DMS153 treated with DMSO at 0.1 percent for 48 hours (cell line): Measurements from ENCODE around the gene BBS9.
A peak's percentile ranks its signal among the peaks of the same experiment; 100 is the strongest.
"Not testable (repeated sequence)": the region's sequence is repeated elsewhere in the genome, so short reads cannot be mapped to it uniquely, and the experiment has no call there.

Source experiments
- DNase-seq: peaks from one replicate; lab custom pipeline; 2025; ENCODE audit not compliant: unreplicated experiment; lab: John Stamatoyannopoulos, UW

Gene BBS9

GRCh38 chr7:33271839-33272371 is 142.5 kb downstream of the BBS9 start:
- DNase-seq: not testable (repeated sequence)

DNA sequence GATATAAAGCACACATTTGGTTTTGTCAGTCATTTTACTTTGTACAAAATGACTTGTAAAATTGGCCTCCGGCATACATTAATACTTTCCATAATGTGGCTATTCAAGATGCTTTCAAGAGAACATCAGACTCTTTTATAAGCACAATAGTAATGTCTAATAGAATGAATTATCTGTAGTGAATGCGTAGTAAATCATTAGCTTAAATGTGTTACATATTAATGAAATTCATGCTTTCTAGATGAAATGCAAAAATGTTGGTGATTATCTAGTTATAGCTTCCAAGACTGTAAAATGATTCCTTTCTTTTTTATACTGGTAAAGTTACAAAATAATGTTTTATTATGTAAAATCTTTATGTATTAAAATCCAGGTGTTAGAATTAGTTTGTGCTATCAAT is 144.0 kb downstream of the BBS9 start:
- DNase-seq: no peak

DNA sequence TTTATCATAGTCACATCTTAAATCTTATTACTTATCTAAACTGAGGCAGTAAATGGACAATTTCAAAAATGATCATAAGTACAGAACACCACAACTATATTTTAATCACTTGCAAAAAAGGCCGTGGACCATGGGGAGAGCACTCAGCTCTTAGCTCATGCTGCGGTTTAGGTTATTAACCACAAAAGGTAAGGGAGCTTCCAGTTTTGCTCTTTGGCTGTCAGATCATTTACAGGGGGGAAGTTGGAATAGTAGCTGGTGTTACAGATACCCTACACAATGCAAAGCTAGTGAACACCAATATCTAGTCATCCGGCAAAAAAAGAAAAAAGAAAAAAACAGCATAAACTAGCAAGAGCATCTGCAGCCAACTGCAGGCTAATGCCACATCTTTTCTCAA is 147.0 kb downstream of the BBS9 start:
- DNase-seq: no peak

DNA sequence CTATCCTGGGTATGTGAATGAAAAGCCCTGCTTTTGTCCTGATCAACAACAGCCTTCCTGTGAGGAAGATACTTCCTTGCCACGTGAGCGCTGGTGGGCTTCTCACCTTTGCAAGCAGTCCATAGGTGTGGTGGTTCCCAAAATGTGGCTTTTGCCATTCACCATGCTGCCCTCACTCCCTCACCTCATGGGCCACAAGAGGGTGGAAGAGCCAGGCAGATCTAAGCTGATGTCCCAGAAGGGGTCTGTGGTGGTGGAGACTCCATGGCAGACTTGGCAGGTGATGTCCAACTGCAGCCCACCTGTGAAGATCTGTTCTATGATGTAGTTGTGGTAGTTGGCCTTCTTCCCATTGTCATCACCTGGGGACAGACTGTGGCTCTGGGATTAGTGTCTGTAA is 147.4 kb downstream of the BBS9 start:
- DNase-seq: no peak

- DNase-seq: no peak
These were observed 148.7 kb downstream of the BBS9 start for GRCh38 chr7:33278095-33278494.

DNA sequence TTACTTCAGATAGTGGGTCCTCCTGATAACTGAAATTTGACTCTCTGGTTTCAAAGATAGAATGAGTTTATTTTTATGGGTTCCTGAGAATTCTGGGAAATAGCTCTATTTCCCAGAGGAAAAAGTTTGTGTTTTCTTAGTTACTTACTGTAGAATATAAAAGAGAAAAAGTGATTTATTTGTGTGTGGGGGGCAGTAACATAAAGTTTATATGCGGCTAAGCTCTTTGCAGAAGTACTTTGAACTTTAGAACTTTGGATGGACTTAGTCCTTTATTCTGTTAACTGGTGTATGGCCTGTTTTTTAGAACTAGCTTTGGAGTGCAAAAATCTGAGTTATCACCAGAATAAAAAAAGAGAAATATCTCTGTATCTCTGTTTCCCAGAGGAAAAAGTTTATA is 157.1 kb downstream of the BBS9 start:
- no peak for DNase-seq

- no peak for DNase-seq
These were observed 158.4 kb downstream of the BBS9 start for GRCh38 chr7:33287738-33288137.

DNA sequence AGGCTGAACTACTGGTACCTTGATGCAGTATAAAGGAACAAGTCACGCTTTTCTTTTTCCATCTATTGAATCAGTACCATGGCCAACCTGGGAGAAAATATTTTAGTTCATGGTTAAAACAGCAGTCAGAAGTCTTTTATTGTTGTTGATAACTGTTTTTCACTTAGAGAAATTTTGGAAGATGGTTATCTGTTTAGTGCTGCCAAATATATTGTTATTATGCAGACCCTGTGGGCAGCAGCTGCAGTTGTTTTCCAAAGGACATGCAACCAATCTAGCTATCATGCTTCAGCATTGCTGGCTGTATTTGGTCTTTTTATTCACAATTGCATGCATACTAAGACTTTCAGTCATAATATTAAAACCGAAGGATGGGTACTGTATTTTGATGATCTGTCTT is 169.5 kb downstream of the BBS9 start:
- DNase-seq: no peak

GRCh38 chr7:33299425-33299824 is 170.1 kb downstream of the BBS9 start:
- no peak for DNase-seq

- no peak for DNase-seq
These were observed 170.8 kb downstream of the BBS9 start for GRCh38 chr7:33300131-33300530.

DNA sequence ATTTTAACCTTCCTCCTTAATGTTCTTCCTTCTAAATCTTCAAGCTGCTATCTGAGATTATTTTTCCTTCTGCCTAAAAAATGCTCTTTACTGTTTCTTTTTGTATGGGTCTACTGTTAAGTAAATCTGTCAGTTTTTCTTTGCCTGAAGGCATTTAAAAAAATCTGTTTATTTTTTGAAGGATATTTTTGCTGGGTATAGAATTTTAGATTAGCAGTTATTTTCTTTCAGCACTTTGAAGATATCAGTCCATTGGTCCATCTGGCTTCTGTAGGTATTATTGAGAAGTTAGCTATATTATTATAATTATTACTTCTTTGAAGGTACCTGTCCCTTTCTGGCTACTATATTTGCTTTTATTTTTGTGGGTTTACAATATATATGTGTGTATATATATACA is 171.4 kb downstream of the BBS9 start:
- no peak for DNase-seq

DNA sequence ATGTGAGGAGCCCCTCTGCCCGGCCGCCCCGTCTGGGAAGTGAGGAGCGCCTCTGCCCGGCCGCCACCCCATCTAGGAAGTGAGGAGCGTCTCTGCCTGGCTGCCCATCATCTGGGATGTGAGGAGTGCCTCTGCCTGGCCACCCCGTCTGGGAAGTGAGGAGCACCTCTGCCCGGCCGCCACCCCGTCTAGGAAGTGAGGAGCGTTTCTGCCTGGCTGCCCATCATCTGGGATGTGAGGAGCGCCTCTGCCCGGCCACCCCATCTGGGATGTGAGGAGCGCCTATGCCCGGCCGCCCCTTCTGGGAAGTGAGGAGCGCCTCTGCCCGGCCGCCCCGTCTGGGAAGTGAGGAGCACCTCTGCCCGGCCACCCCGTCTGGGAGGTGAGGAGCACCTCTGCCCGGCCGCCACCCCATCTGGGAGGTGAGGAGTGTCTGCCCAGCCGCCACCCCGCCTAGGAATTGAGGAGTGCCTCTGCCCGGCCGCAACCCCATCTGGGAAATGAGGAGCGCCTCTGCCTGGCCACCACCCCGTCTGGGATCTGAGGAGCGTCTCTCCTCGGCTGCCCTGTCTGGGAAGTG is 174.7 kb downstream of the BBS9 start:
- not testable (repeated sequence) for DNase-seq

GRCh38 chr7:33307205-33307604 is 177.8 kb downstream of the BBS9 start:
- DNase-seq: no peak

- DNase-seq: no peak
These were observed 181.2 kb downstream of the BBS9 start for GRCh38 chr7:33310546-33310945.

- no peak for DNase-seq
These were observed 196.6 kb downstream of the BBS9 start for GRCh38 chr7:33325754-33326484.

- no peak for DNase-seq
These were observed 197.1 kb downstream of the BBS9 start for GRCh38 chr7:33326485-33326848.

- DNase-seq: no peak
These were observed 198.1 kb downstream of the BBS9 start for GRCh38 chr7:33327427-33327826.

GRCh38 chr7:33334349-33334748 is 205.0 kb downstream of the BBS9 start:
- peak; percentile 50 for DNase-seq

DNA sequence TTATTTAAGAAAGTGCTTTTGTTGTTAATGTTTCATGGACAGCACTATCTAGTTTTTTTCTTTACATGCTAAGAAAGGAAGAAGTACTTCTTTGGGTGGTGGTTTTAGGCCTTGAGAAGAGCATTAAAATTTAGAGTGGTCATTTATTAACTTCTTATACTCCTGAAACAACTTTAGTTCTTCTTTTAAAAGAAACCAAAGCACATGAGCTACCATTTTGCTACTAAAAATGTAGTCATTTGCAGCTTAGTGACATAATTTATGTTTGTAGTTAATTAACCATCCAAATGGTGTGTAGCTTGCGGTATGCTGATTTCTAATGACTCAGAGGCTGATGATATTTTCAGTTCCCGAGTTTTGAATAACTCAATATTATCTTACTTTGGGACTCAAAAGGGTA is 207.5 kb downstream of the BBS9 start:
- DNase-seq: no peak

GRCh38 chr7:33339074-33339790 is 209.9 kb downstream of the BBS9 start:
- no peak for DNase-seq

DNA sequence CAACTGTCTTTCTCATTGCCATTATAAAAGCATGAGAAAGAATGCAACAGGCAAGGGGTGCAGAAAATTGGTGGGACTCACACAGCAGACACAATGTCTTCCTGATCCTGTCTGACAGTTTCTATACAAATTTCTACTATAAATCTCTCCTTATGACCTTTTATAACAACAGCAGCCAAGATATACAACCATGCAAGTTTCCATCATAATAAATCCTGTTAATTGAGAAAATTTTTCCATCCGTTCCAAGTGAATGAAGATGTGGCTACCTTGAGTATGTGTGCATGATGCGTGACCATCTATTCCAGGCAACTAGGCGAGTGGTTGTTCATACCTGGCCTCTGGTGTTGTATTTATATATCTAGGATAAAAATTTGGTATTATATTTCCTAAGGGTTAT is 216.7 kb downstream of the BBS9 start:
- DNase-seq: no peak

DNA sequence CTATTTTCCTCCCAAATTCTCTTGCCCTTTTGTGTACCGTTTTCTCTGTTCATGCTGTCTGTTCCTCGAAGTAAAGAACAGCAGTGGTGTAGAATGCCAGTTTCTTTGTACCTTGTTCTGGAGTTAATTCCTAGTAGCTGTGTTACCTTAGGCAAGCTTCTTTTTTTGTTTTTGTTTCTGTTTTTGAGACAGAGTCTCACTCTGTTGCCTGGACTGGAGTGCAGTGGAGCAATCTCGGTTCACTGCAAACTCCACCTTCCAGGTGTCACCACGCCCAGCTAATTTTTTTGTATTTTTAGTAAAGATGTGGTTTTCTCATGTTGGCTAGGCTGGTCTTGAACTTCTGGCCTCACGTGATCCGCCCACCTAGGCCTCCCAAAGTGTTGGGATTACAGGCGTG is 221.2 kb downstream of the BBS9 start:
- DNase-seq: no peak
